ENCODE results near the gene MSI2. TPM values are rescaled to one million over a fixed set of nuclear protein-coding genes. Genes with fewer than 3 reads are reported as not detected.

MSI2 gene
- total and polyA plus RNA-seq, 4 donors: 9.4 to 64.0 (median 30.4) TPM

DNA sequence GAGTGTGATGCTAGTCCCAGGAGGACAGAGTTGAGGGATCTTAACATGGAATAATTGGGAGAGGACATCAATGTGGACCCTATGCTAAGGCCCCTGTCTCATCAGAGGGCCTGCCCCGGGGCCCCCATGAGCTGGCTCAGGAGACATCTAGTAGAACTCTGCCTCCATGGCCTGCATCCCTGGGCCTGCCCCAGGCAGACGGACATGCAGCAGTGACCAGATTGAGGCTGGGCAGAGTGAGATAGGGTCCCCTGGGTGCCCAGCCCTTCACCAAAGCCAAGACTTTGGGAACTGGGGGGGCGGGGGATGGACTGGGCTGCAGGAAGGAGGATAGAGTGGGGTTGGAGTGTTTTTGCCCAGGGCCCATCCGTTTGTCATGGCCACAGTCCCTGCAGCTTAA, 373.6 kb downstream of the MSI2 start:
- no peaks in the 10 kb centered on the region for H3K27me3 ChIP-seq (ENCODE audit: control insufficient read depth in 3 of 3, insufficient read depth in 3 of 3, low read length in 2 of 3)
- TF ChIP-seq, protein P1, sequence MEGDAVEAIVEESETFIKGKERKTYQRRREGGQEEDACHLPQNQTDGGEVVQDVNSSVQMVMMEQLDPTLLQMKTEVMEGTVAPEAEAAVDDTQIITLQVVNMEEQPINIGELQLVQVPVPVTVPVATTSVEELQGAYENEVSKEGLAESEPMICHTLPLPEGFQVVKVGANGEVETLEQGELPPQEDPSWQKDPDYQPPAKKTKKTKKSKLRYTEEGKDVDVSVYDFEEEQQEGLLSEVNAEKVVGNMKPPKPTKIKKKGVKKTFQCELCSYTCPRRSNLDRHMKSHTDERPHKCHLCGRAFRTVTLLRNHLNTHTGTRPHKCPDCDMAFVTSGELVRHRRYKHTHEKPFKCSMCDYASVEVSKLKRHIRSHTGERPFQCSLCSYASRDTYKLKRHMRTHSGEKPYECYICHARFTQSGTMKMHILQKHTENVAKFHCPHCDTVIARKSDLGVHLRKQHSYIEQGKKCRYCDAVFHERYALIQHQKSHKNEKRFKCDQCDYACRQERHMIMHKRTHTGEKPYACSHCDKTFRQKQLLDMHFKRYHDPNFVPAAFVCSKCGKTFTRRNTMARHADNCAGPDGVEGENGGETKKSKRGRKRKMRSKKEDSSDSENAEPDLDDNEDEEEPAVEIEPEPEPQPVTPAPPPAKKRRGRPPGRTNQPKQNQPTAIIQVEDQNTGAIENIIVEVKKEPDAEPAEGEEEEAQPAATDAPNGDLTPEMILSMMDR (IDR thresholded peaks at IDR 0.05; ENCODE audit: control extremely low read depth, extremely low read depth): no peak
- DNase-seq (no peak), ATAC-seq (ENCODE audit: insufficient read depth, low FRiP score) (no peak)
- WGBS, 2 donors: 94 to 97% methylated on average over 4 of the region's 4 CpGs
- no peak overlapping the region for H3K9ac ChIP-seq (ENCODE audit: insufficient read depth in 1 of 2, low read length in 2 of 2)
- H3K36me3 ChIP-seq (ENCODE audit: control insufficient read depth in 4 of 4, insufficient read depth in 4 of 4, low read length in 4 of 4): peaks cover 0 to 1% (median 0%) of the 10 kb centered on the region in 4 donors
- H3K4me1 ChIP-seq (ENCODE audit: control insufficient read depth in 5 of 5, insufficient read depth in 5 of 5, low read length in 5 of 5): peaks cover 0 to 10% (median 0%) of the 10 kb centered on the region in 5 donors
- H3K27ac ChIP-seq (ENCODE audit: low read depth in 1 of 2, low read length in 1 of 2): no peak overlapping the region
- no peak overlapping the region for H3K4me3 ChIP-seq
- H3K9me3 ChIP-seq (ENCODE audit: control insufficient read depth in 4 of 4, insufficient read depth in 3 of 4, low read length in 3 of 4): no peaks in the 10 kb centered on the region

DNA sequence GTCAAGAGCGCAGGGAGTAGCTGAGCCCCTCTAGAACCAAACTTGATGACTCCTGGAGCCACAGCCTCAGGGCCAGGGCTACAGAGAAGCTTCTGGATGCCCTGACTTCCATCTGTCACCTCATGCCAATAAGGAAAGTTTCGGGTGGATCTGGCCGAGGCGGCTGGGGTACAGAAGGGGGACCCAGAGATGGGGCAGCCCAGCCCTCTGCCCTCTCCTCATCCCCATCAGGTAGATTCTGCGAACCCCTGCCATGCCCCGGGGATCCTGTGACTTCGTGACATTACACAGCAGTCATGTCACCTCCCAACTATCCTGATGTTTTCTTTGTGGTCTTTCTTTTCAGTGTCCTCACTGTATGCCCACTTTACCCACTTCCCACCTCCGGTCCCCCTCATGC, 374.4 kb downstream of the MSI2 start:
- Histone ChIP-seq H3K36me3 (ENCODE audit: control insufficient read depth in 4 of 4, insufficient read depth in 4 of 4, low read length in 4 of 4) (peaks cover 0 to 1% (median 0%) of the 10 kb centered on the region in 4 donors), H3K27ac (ENCODE audit: low read depth in 1 of 2, low read length in 1 of 2) (no peak overlapping the region), H3K27me3 (ENCODE audit: control insufficient read depth in 3 of 3, insufficient read depth in 3 of 3, low read length in 2 of 3) (no peaks in the 10 kb centered on the region), H3K4me3 (no peak overlapping the region), H3K9me3 (ENCODE audit: control insufficient read depth in 4 of 4, insufficient read depth in 3 of 4, low read length in 3 of 4) (no peaks in the 10 kb centered on the region), H3K4me1 (ENCODE audit: control insufficient read depth in 5 of 5, insufficient read depth in 5 of 5, low read length in 5 of 5) (peaks cover 0 to 3% (median 0%) of the 10 kb centered on the region in 5 donors), H3K9ac (ENCODE audit: insufficient read depth in 1 of 2, low read length in 2 of 2) (no peak overlapping the region)
- DNase-seq: no peak
- ATAC-seq (ENCODE audit: insufficient read depth, low FRiP score): no peak
- TF ChIP-seq, protein P1 (IDR thresholded peaks at IDR 0.05; ENCODE audit: control extremely low read depth, extremely low read depth): no peak
- WGBS, 2 donors: 97 to 98% methylated on average over 8 of the region's 8 CpGs

DNA sequence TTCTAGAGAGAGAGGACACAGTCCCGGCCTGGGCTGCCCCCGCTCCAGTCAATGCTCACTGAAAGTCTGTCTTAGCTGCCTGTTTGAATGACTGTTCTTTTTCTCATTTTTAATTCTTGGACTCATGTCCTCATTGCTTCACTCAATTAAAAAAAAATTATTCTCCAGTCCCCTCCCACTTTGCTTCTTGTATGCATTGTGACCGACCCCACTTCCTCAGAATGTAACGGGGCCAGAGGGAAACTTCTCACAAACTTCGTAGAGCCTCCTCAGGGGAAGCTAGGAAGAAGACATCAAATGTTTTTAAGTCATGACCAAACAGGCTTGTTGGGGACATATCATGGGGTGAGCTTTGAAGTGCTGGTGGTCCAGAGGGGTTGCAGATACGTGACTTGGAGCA, 375.5 kb downstream of the MSI2 start:
- H3K27me3 ChIP-seq (ENCODE audit: control insufficient read depth in 3 of 3, insufficient read depth in 3 of 3, low read length in 2 of 3): no peaks in the 10 kb centered on the region
- H3K4me1 ChIP-seq (ENCODE audit: control insufficient read depth in 5 of 5, insufficient read depth in 5 of 5, low read length in 5 of 5): no peaks in the 10 kb centered on the region
- no peak overlapping the region for H3K4me3 ChIP-seq
- no peak overlapping the region for H3K27ac ChIP-seq (ENCODE audit: low read depth in 1 of 2, low read length in 1 of 2)
- TF ChIP-seq, protein P1 (IDR thresholded peaks at IDR 0.05; ENCODE audit: control extremely low read depth, extremely low read depth): no peak
- H3K36me3 ChIP-seq (ENCODE audit: control insufficient read depth in 4 of 4, insufficient read depth in 4 of 4, low read length in 4 of 4): peaks cover 0 to 1% (median 0%) of the 10 kb centered on the region in 4 donors
- no peaks in the 10 kb centered on the region for H3K9me3 ChIP-seq (ENCODE audit: control insufficient read depth in 4 of 4, insufficient read depth in 3 of 4, low read length in 3 of 4)
- 66 to 81% methylated on average over 6 of the region's 6 CpGs for WGBS, 2 donors
- no peak for DNase-seq
- no peak for ATAC-seq (ENCODE audit: insufficient read depth, low FRiP score)
- no peak overlapping the region for H3K9ac ChIP-seq (ENCODE audit: insufficient read depth in 1 of 2, low read length in 2 of 2)

DNA sequence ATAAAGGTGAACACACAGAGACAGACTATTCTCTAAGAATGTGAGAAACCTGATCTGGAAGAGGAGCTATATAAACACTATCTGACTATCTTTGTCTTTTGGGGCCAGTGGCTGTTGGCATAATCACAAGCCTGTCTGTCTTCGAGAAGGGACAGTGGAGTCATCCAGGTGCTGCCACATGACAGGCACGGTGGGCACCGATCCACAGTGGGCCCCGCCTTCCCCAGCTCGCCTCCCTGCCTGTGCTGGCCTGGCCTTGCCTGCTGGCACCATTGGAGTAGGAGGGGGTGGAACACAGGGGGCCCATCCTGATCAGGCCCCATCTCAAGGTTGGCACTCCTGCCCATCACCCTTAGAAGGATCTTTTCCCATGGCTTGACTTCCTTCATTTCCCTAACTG, 376.0 kb downstream of the MSI2 start:
- 92 to 94% methylated on average over 5 of the region's 5 CpGs for WGBS, 2 donors
- H3K27ac ChIP-seq (ENCODE audit: low read depth in 1 of 2, low read length in 1 of 2): no peak overlapping the region
- TF ChIP-seq, protein P1 (IDR thresholded peaks at IDR 0.05; ENCODE audit: control extremely low read depth, extremely low read depth): no peak
- peaks cover 0 to 1% (median 0%) of the 10 kb centered on the region in 4 donors for H3K36me3 ChIP-seq (ENCODE audit: control insufficient read depth in 4 of 4, insufficient read depth in 4 of 4, low read length in 4 of 4)
- no peak for DNase-seq
- no peak overlapping the region for H3K9ac ChIP-seq (ENCODE audit: insufficient read depth in 1 of 2, low read length in 2 of 2)
- no peaks in the 10 kb centered on the region for H3K9me3 ChIP-seq (ENCODE audit: control insufficient read depth in 4 of 4, insufficient read depth in 3 of 4, low read length in 3 of 4)
- H3K4me1 ChIP-seq (ENCODE audit: control insufficient read depth in 5 of 5, insufficient read depth in 5 of 5, low read length in 5 of 5): no peaks in the 10 kb centered on the region
- H3K27me3 ChIP-seq (ENCODE audit: control insufficient read depth in 3 of 3, insufficient read depth in 3 of 3, low read length in 2 of 3): no peaks in the 10 kb centered on the region
- no peak overlapping the region for H3K4me3 ChIP-seq
- ATAC-seq (ENCODE audit: insufficient read depth, low FRiP score): no peak
